HepG2 (cell line): ENCODE results near the gene TCN1. TPM values are rescaled to one million over a fixed set of nuclear protein-coding genes. Genes with fewer than 3 reads are reported as not detected.

Source experiments
- ATAC-seq: fragments of 200-7000 bp; cut with Tn5 transposase; 3 replicates; pipeline ENCODE4 v1.9.1; 2020; ENCODE audit warnings: mild to moderate bottlenecking, moderate library complexity
- BruUV-seq: library from RNA; stranded (reverse); fragments of 400-500 nt; replicated peaks from 2 replicates; lab custom pipeline; 2021; lab: Mats Ljungman, UMichigan
- CTCF ChIA-PET: fragments of 300-600 bp; formaldehyde crosslinking; extraction: SDS; loops from one replicate; lab custom pipeline; 2021; ENCODE audit warnings: low total read pairs, inconsistent platforms, low intra/inter-chr PET ratio; lab: Yijun Ruan, JAX
- POLR2A ChIA-PET: fragments of 350-600 bp; sonication (Branson Sonifier 250); formaldehyde crosslinking; loops from one replicate; lab custom pipeline; 2020; ENCODE audit warnings: antibody characterized with exemption, inconsistent platforms; lab: Yijun Ruan, JAX
- DNase-seq: peaks from one replicate; pipeline ENCODE4 v3.0.0-alpha.2; 2015; ENCODE audit warnings: low spot score
- FAIRE-seq: peaks from 3 replicates; lab custom pipeline; 2011; peaks lifted over from hg19 to GRCh38; lab: Jason Lieb, UNC
- H2AFZ ChIP-seq: one replicate; pipeline ENCODE4 v1.6.1; 2011; ENCODE audit warnings: low read length, inconsistent platforms
- H3K27ac ChIP-seq: fragments of 300-600 bp; 3 replicates; pipeline ENCODE4 v1.8.0; 2011; ENCODE audit warnings: mixed run types, mild to moderate bottlenecking, mixed read lengths, low read length, inconsistent platforms; ENCODE audit not compliant: insufficient read depth; ENCODE audit errors: extremely low read length
- H3K27me3 ChIP-seq, 2 experiments: fragments of 200-600 bp in 1 of 2; 2 replicates in 1 of 2; 3 replicates in 1 of 2; pipeline versions ENCODE4 v1.6.0 to v1.8.0; 2011; ENCODE audit warnings: low read length in 2 of 2, mild to moderate bottlenecking in 2 of 2, moderate library complexity in 2 of 2, inconsistent platforms in 1 of 2; ENCODE audit not compliant: insufficient read depth in 2 of 2, control insufficient read depth in 1 of 2
- H3K36me3 ChIP-seq, 2 experiments: fragments of 200-600 bp in 1 of 2; replicated peaks in 1 of 2; 2 replicates in 1 of 2; 3 replicates in 1 of 2; pipeline versions ENCODE4 v1.5.1 to v1.8.0; 2011; ENCODE audit warnings: low read length in 2 of 2, inconsistent platforms in 1 of 2; ENCODE audit not compliant: insufficient read depth in 2 of 2, control insufficient read depth in 1 of 2
- H3K4me1 ChIP-seq: 2 replicates; pipeline ENCODE4 v1.5.1; 2012; ENCODE audit warnings: low read length, inconsistent platforms; ENCODE audit not compliant: insufficient read depth
- H3K4me2 ChIP-seq: 2 replicates; pipeline ENCODE4 v1.6.0; 2011; ENCODE audit warnings: low read depth, low read length, inconsistent platforms
- H3K4me3 ChIP-seq, 3 experiments: fragments of 200-600 bp in 1 of 3; sonication (generic), shearing (Covaris generic) in 1 of 3; replicated peaks in 1 of 3; 2 replicates each; pipeline ENCODE4 v1.5.1; 2011 to 2016; ENCODE audit warnings: low read length in 3 of 3, inconsistent platforms in 2 of 3, low read depth in 2 of 3, mild to moderate bottlenecking in 2 of 3, control low read depth in 1 of 3, mixed read lengths in 1 of 3; ENCODE audit not compliant: insufficient read depth in 1 of 3
- H3K79me2 ChIP-seq: one replicate; pipeline ENCODE4 v1.6.1; 2011; ENCODE audit warnings: low read length, inconsistent platforms; ENCODE audit not compliant: insufficient read depth
- H3K9ac ChIP-seq: 2 replicates; pipeline ENCODE4 v1.6.0; 2011; ENCODE audit warnings: mild to moderate bottlenecking, low read depth, low read length, inconsistent platforms; ENCODE audit not compliant: insufficient read depth
- H3K9me3 ChIP-seq: 2 replicates; pipeline ENCODE4 v1.5.1; 2012; ENCODE audit warnings: mild to moderate bottlenecking, low read length
- H4K20me1 ChIP-seq: 2 replicates; pipeline ENCODE4 v1.6.0; 2011; ENCODE audit warnings: inconsistent platforms, mild to moderate bottlenecking, low read length, moderate library complexity; ENCODE audit not compliant: insufficient read depth
- DMTF1 ChIP-seq: sonication (generic); formaldehyde crosslinking; IDR thresholded peaks from 2 replicates; pipeline ENCODE4 v1.4.0; 2020; ENCODE audit warnings: mild to moderate bottlenecking, missing genetic modification reagents
- KAT7 ChIP-seq: IDR thresholded peaks from 2 replicates; pipeline ENCODE4 v1.6.1; 2018; ENCODE audit warnings: borderline replicate concordance, missing compliant biosample characterization
- MTA3 ChIP-seq: sonication (generic); formaldehyde crosslinking; IDR thresholded peaks from 2 replicates; pipeline ENCODE4 v1.4.0; 2020; ENCODE audit warnings: missing genetic modification reagents
- NCOR1 ChIP-seq: fragments of 200-600 bp; sonication (generic); IDR thresholded peaks from 2 replicates; pipeline ENCODE4 v1.7.0; 2017; ENCODE audit warnings: antibody characterized with exemption, low read length, borderline replicate concordance
- ZNF296 ChIP-seq: sonication (generic); formaldehyde crosslinking; conservative IDR thresholded peaks from 2 replicates; pipeline ENCODE4 v1.5.0; 2020; ENCODE audit warnings: mild to moderate bottlenecking, missing genetic modification reagents
- WGBS: methylation state at CpG from one replicate; pipeline ENCODE4 v1.1.6; 2017; ENCODE audit warnings: low lambda C conversion rate; 5-methylcytosine and 5-hydroxymethylcytosine counted together
- in situ Hi-C: cut with HindIII; loops from 2 replicates; pipeline ENCODE4 v1.10.0; 2017; ENCODE audit warnings: low pct_unique_long_range_greater_than_20kb; ENCODE audit not compliant: extremely low pct_ligation_motif_present
- intact Hi-C: fragments of 100-400 bp; cut with micrococcal nuclease; formaldehyde crosslinking; loops from one replicate; pipeline ENCODE4 v1.10.0; 2022; ENCODE audit not compliant: unreplicated experiment
- polyA plus RNA-seq, 8 experiments: library from polyadenylated mRNA; depleted of rRNA in 3 of 8; stranded (reverse) in 7 of 8; unstranded in 1 of 8; fragments of >200 nt; fragmentation: Illumina TruSeq in 4 of 8; extraction: Trizol in 4 of 8; gene quantifications; 2 replicates each; pipeline versions ENCODE4 v1.2.1 to v1.2.3, GENCODE V29; 2011 to 2016; ENCODE audit warnings: low read depth in 4 of 8, missing spikeins in 1 of 8, mixed read lengths in 1 of 8; ENCODE audit not compliant: insufficient read depth in 1 of 8
- total RNA-seq, 5 experiments: library from RNA; depleted of rRNA; stranded (reverse); fragments of >200 nt; fragmentation: Illumina TruSeq; extraction: Trizol; gene quantifications; 2 replicates each; pipeline ENCODE4 v1.2.3, GENCODE V29; 2016; ENCODE audit warnings: low read depth in 1 of 5
- TF ChIP-seq, protein P1 (sequence below): sonication (generic); formaldehyde crosslinking; IDR thresholded peaks from 2 replicates; pipeline ENCODE4 v1.9.0; 2022; ENCODE audit warnings: low read depth, missing genetic modification reagents

The TCN1 gene
- total and polyA plus RNA-seq, 2 of the 13 experiments (the other 11 are each of a cell fraction or from before 2014, with no cell fraction given), result not detected

GRCh38 chr11:59804061-59804460 is 62.2 kb downstream of the TCN1 start:
- Histone ChIP-seq H3K4me1 (peaks cover 25% of the 10 kb centered on the region), H3K36me3 (peaks cover 8 to 25% of the 10 kb centered on the region in 2 experiments), H2AFZ (no peak overlapping the region), H3K27me3 (no peaks in the 10 kb centered on the region), H3K4me3 (no peak overlapping the region), H4K20me1 (no peaks in the 10 kb centered on the region), H3K9me3 (no peaks in the 10 kb centered on the region), H3K27ac (no peak overlapping the region), H3K79me2 (no peaks in the 10 kb centered on the region), H3K9ac (no peak overlapping the region), H3K4me2 (no peak overlapping the region)
- POLR2A ChIA-PET, result no interaction called here
- 91% methylated on average over 2 of the region's 2 CpGs for WGBS
- no TSS peak for BruUV-seq
- TF ChIP-seq ZNF296 (CRISPR knock-in tag), result no peak
- TF ChIP-seq KAT7 (CRISPR knock-in tag), result no peak
- TF ChIP-seq DMTF1, result no peak
- TF ChIP-seq, protein P1, sequence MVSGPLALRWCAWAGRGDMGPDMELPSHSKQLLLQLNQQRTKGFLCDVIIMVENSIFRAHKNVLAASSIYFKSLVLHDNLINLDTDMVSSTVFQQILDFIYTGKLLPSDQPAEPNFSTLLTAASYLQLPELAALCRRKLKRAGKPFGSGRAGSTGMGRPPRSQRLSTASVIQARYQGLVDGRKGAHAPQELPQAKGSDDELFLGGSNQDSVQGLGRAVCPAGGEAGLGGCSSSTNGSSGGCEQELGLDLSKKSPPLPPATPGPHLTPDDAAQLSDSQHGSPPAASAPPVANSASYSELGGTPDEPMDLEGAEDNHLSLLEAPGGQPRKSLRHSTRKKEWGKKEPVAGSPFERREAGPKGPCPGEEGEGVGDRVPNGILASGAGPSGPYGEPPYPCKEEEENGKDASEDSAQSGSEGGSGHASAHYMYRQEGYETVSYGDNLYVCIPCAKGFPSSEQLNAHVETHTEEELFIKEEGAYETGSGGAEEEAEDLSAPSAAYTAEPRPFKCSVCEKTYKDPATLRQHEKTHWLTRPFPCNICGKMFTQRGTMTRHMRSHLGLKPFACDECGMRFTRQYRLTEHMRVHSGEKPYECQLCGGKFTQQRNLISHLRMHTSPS (CRISPR knock-in tag), result no peak
- TF ChIP-seq MTA3, result no peak
- no peak for TF ChIP-seq NCOR1
- no peak for FAIRE-seq
- in situ Hi-C loops, result loop anchor here (5.0 to 10.0 kb wide), 2 partner anchors 47 to 129 kb away; partner anchors contain the start of gene STX3
- CTCF ChIA-PET, result no interaction called here
- no peak for ATAC-seq
- no peak for DNase-seq
- intact Hi-C loops, result loop anchor here (5.0 to 10.0 kb wide), 2 partner anchors 139 to 252 kb away; partner anchors contain the start of gene PATL1

Other genes with a start within 250 kb of the TCN1 start
- 12.9 and 16.6 TPM in 2 replicates for gene PATL1, start 197.4 kb downstream of the TCN1 start, total RNA-seq (2016; rRNA removed; fragmentation: Illumina TruSeq; extraction: Trizol)
- 24.0 and 26.8 TPM in 2 replicates for gene PATL1, start 197.4 kb downstream of the TCN1 start, polyA plus RNA-seq (2011; rRNA removed)
- gene OR10V1, start 152.6 kb downstream of the TCN1 start, total RNA-seq (2016; rRNA removed; fragmentation: Illumina TruSeq; extraction: Trizol), result not detected in 2 replicates
- gene OR10V1, start 152.6 kb downstream of the TCN1 start, polyA plus RNA-seq (2011; rRNA removed), result not detected in 2 replicates
- gene STX3, start 111.1 kb downstream of the TCN1 start, total RNA-seq (2016; rRNA removed; fragmentation: Illumina TruSeq; extraction: Trizol), result 24.0 and 28.7 TPM in 2 replicates
- 16.5 TPM in 2 replicates for gene STX3, start 111.1 kb downstream of the TCN1 start, polyA plus RNA-seq (2011; rRNA removed)
- 62.6 and 77.8 TPM in 2 replicates for gene MRPL16, start 55.7 kb downstream of the TCN1 start, total RNA-seq (2016; rRNA removed; fragmentation: Illumina TruSeq; extraction: Trizol)
- 40.3 and 45.3 TPM in 2 replicates for gene MRPL16, start 55.7 kb downstream of the TCN1 start, polyA plus RNA-seq (2011; rRNA removed)
- not detected in 2 replicates for gene CBLIF, start 21.0 kb downstream of the TCN1 start, total RNA-seq (2016; rRNA removed; fragmentation: Illumina TruSeq; extraction: Trizol)
- gene CBLIF, start 21.0 kb downstream of the TCN1 start, polyA plus RNA-seq (2011; rRNA removed), result not detected in 2 replicates
- not detected in 2 replicates for gene OOSP3, start 12.3 kb upstream of the TCN1 start, total RNA-seq (2016; rRNA removed; fragmentation: Illumina TruSeq; extraction: Trizol)
- not detected in 2 replicates for gene OOSP3, start 12.3 kb upstream of the TCN1 start, polyA plus RNA-seq (2011; rRNA removed)
- gene OOSP1, start 71.9 kb upstream of the TCN1 start, total RNA-seq (2016; rRNA removed; fragmentation: Illumina TruSeq; extraction: Trizol), result not detected in 2 replicates
- gene OOSP1, start 71.9 kb upstream of the TCN1 start, polyA plus RNA-seq (2011; rRNA removed), result not detected in 2 replicates
- not detected in 2 replicates for gene OOSP4A, start 97.5 kb upstream of the TCN1 start, total RNA-seq (2016; rRNA removed; fragmentation: Illumina TruSeq; extraction: Trizol)
- gene OOSP4A, start 97.5 kb upstream of the TCN1 start, polyA plus RNA-seq (2011; rRNA removed), result not detected in 2 replicates
- not detected in 2 replicates for gene OOSP4B, start 150.7 kb upstream of the TCN1 start, total RNA-seq (2016; rRNA removed; fragmentation: Illumina TruSeq; extraction: Trizol)
- not detected in 2 replicates for gene OOSP4B, start 150.7 kb upstream of the TCN1 start, polyA plus RNA-seq (2011; rRNA removed)
- gene OOSP2, start 173.9 kb upstream of the TCN1 start, total RNA-seq (2016; rRNA removed; fragmentation: Illumina TruSeq; extraction: Trizol), result not detected in 2 replicates
- not detected in 2 replicates for gene OOSP2, start 173.9 kb upstream of the TCN1 start, polyA plus RNA-seq (2011; rRNA removed)
- not detected in 2 replicates for gene MS4A3, start 190.2 kb upstream of the TCN1 start, total RNA-seq (2016; rRNA removed; fragmentation: Illumina TruSeq; extraction: Trizol)
- gene MS4A3, start 190.2 kb upstream of the TCN1 start, polyA plus RNA-seq (2011; rRNA removed), result not detected in 2 replicates
- not detected in 2 replicates for gene MS4A2, start 222.2 kb upstream of the TCN1 start, total RNA-seq (2016; rRNA removed; fragmentation: Illumina TruSeq; extraction: Trizol)
- gene MS4A2, start 222.2 kb upstream of the TCN1 start, polyA plus RNA-seq (2011; rRNA removed), result not detected in 2 replicates